Stomach (tissue), 4 donors: ENCODE measurements around the gene SCYL3.

Experiments
- CTCF ChIP-seq, 7 experiments: fragments of 450-650 bp in 4 of 7; fragments of 200-600 bp in 3 of 7; sonication (generic) in 3 of 7; IDR thresholded peaks; one replicate each; pipeline ENCODE4 v1.5.1; 2016 to 2019; ENCODE audit warnings: antibody characterized with exemption in 7 of 7, control low read depth in 2 of 7, mild to moderate bottlenecking in 1 of 7
- EP300 ChIP-seq: sonication (generic); formaldehyde crosslinking; IDR thresholded peaks from one replicate; pipeline ENCODE4 v1.6.1; 2017; ENCODE audit warnings: antibody characterized with exemption
- POLR2A ChIP-seq, 4 donors: fragments of 450-650 bp; IDR thresholded peaks; one replicate each; pipeline ENCODE4 v1.6.1; 2016; ENCODE audit warnings: antibody characterized with exemption in 4 of 4, control low read depth in 2 of 4, mild to moderate bottlenecking in 1 of 4, moderate library complexity in 1 of 4
- POLR2AphosphoS5 ChIP-seq, 3 donors: sonication (generic); formaldehyde crosslinking; IDR thresholded peaks; one replicate each; pipeline ENCODE4 v1.6.1; 2016; ENCODE audit warnings: antibody characterized with exemption in 3 of 3

- no peak for TF ChIP-seq CTCF (IDR thresholded peaks at IDR 0.05)
- TF ChIP-seq POLR2A (IDR thresholded peaks at IDR 0.05) = no peak
- no peak for TF ChIP-seq POLR2AphosphoS5 (IDR thresholded peaks at IDR 0.05)
- no peak for TF ChIP-seq EP300
Observed at GRCh38 chr1:169899519-169900217, 6.0 kb upstream of the SCYL3 start.
